GM18873 (cell line): Measurements from ENCODE around the gene VCL.
"Not testable (repeated sequence)": the region's sequence is repeated elsewhere in the genome, so short reads cannot be mapped to it uniquely, and the experiment has no call there.

Source experiments
- ATAC-seq: cut with Tn5 transposase; IDR thresholded peaks from one replicate; pipeline ENCODE4 v1.9.1; 2021; ENCODE audit warnings: mild to moderate bottlenecking, moderate library complexity, moderate number of reproducible peaks; ENCODE audit not compliant: unreplicated experiment, low FRiP score

VCL gene

DNA sequence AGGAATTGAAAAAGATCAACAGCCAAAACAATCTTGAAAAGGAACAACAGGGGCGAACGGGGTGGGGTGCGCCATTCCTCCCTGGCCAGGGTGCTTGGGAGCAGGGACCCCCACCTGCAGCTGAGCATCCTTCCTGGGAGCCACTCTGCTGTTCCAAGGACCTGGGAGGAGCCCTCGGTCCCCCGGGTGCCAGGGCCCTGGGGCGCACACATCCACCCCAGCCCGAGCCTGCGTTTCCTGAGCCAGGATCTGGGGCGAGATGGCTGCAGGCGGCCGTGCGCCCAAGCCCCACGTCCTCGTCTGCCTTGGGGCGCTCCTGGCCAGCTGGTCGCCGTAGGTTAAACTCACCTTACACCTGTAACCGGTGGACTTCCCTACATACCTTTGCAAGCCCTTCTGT, 142.1 kb downstream of the VCL start:
- no peak for ATAC-seq

- ATAC-seq, result no peak
Measured at GRCh38 chr10:74140553-74140952, 142.6 kb downstream of the VCL start.

- no peak for ATAC-seq
Measured at GRCh38 chr10:74145133-74145532, 147.2 kb downstream of the VCL start.

DNA sequence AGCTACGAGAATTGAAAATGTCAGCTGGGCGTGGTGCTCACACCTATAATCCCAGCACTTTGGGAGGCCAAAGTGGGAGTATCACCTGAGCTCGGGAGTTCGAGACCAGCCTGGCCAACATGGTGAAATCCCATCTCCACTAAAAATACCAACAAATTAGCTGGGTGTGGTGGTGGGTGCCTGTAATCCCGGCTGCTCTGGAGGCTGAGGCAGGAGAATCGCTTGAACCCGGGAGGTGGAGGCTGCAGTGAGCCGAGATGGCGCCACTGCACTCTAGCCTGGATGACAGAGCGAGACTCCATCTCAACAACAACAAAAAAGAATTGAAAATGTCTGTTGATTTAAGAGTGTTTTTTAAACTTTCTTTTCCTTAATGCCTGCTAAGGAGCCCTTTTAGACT, 149.1 kb downstream of the VCL start:
- not testable (repeated sequence) for ATAC-seq

- peak; percentile 35 for ATAC-seq
Measured at GRCh38 chr10:74150204-74150989, 152.5 kb downstream of the VCL start, which contains the start of gene AP3M1. AP3M1 (minus strand) TSS chr10:74150828; CDS start chr10:74138379, 12,449 bp downstream.

- ATAC-seq, result peak; percentile 72
Measured at GRCh38 chr10:74150990-74151878, 153.3 kb downstream of the VCL start, which contains the start of gene ADK. ADK (plus strand) TSS chr10:74151221; CDS start chr10:74151279, 58 bp downstream.

GRCh38 chr10:74151879-74152722, 154.2 kb downstream of the VCL start:
- no peak for ATAC-seq

- no peak for ATAC-seq
Measured at GRCh38 chr10:74153123-74153522, 155.2 kb downstream of the VCL start.

GRCh38 chr10:74153676-74154075, 155.8 kb downstream of the VCL start:
- no peak for ATAC-seq

DNA sequence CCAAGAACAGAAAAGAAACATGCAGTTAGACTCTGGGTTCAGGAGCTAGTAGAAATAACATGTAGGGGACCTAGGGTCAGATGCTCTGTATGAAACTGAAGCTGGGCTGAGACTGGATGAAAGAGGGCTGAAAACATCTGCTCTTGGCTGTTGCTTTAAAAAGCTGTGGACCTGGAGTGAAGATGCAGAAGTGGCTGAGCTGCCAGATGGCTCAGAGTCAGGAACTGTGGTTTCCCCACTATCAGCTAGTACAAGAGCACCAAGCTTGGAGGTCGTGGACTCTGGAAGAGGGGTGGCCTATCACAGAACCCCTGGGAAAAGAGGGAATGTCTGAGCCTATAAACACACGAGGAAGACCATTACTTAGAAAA, 159.0 kb downstream of the VCL start:
- ATAC-seq, result no peak

DNA sequence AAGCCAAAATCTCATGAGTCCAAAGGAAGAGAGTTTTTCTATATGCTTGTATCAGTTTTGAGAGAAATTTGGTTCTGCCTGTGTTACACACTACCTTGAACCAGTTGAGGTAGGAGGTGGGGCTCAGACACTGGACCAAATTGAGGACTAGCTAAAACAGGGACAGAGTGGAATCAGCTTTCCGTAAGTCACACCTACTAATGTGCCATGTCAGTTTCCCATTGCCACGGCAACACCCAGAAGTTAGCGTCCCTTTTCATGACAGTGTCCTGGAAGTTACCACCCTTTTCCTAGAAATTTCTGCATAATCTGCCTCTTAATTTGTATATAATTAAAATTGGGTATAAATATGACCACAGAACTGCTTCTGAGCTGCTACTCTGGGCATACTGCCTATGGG, 162.1 kb downstream of the VCL start:
- no peak for ATAC-seq

DNA sequence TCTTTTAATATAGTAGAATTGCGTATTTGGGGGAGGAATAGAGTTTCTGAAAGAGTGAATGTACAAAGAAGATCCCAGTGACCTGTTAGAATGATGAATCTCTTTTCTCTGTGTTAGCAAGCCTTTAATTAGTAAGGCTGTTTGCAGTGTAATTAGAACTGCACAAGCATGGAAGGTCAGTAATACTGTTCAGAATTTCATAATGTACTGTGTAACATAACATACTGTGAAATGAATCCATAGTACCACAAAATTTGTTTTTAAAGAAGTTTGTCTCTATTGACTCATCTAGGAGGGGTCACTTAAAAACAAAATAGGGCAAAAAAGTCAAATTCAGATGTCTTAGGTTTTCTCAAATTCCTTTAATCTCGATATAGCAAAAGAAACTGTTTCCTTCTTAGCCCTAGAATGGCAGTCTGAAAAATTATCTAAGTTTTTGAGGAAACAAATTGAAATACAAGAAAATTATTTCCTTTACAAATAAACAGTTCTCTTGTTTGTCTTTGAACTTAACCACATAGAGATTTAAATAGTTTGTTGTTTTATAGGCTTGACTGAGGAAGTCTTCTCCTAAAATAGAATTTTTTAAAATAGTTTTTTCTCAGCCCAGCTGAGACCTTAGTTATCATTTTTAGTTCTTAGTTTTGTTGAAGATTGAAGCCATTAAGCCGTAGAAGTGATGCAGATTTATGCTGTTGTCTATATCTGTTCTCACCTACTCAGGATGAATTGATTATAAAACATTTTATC, 165.6 kb downstream of the VCL start:
- ATAC-seq, result no peak

GRCh38 chr10:74164716-74165529, 167.0 kb downstream of the VCL start:
- no peak for ATAC-seq

DNA sequence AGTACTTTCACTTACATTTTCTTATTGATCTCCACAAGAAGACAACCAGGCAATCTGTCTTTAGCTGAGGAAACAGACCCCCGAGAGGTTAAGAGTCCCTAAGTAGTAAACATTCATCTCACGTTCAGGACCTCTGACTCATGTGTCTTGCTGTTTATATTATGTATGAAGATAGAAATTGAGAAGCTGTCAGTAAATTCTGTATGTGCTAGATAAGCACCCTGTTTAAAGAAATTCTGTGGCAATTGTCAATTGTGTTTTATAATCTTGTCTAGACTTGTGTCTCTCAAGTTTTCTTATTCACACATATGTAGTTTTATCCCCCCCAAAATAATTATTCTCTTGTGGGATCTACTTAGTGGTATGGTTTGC, 167.6 kb downstream of the VCL start:
- no peak for ATAC-seq

DNA sequence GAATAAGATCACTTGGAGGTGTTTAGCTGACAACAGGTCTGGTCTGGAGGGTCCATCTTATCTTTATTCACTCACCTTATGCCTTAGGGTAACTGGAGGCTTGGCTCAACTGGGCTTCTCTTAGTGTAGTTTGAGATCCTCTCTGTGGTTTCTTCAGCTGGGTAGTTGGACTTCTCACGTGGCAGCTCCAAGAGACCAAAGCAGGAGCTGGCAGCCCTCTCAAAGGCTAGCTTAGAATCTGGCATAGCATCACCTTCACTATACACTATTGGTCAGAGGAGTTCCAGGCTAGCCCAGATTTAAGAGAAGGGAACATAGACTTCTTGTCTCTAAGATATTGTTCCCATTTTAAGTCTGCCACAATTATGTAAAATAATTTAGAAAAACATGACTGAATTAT, 169.5 kb downstream of the VCL start:
- ATAC-seq, result no peak
